ENCODE results near the gene ARHGEF2. TPM values are rescaled to one million over a fixed set of nuclear protein-coding genes. Genes with fewer than 3 reads are reported as not detected.
A peak's percentile ranks its signal among the peaks of the same experiment; 100 is the strongest.

The ARHGEF2 gene
- total and polyA plus RNA-seq, 9 of the 15 experiments (the other 6 are each of a cell fraction or from before 2014, with no cell fraction given) = 7.1 to 162 (median 62.2) TPM

GRCh38 chr1:155934097-155934935 lies 44.0 kb downstream of the ARHGEF2 start, which contains the start of gene KHDC4 (continued):
- TF ChIP-seq FOXP4 (CRISPR knock-in tag; IDR thresholded peaks at IDR 0.05; ENCODE audit: borderline replicate concordance) (no peak), ZBTB1 (CRISPR knock-in tag; IDR thresholded peaks at IDR 0.05; ENCODE audit: borderline replicate concordance, low read depth) (peak; percentile 35; the same call in 1 of the 2 replicates), PHF21A (IDR thresholded peaks at IDR 0.05; ENCODE audit: borderline replicate concordance, low read depth) (no peak), USF2 (CRISPR knock-in tag; IDR thresholded peaks at IDR 0.05) (no peak), NKRF (IDR thresholded peaks at IDR 0.05; ENCODE audit: borderline replicate concordance) (peak; percentile 97), MXI1 (IDR thresholded peaks at IDR 0.05; ENCODE audit: low read depth, low read length) (no peak), CEBPZ (IDR thresholded peaks at IDR 0.05; ENCODE audit: borderline replicate concordance, low read depth, low read length) (peak; percentile 69; the same call in 1 of the 2 replicates), NFYB (IDR thresholded peaks at IDR 0.05; ENCODE audit: extremely low read depth, insufficient read length) (peak; percentile 3), SNIP1 (IDR thresholded peaks at IDR 0.05; ENCODE audit: low read depth) (no peak), RBM15 (IDR thresholded peaks at IDR 0.05; ENCODE audit: insufficient read depth, low read length) (no peak), C11orf30 (IDR thresholded peaks at IDR 0.05; ENCODE audit: low read depth) (peak; percentile 91), TRIM25 (IDR thresholded peaks at IDR 0.05; ENCODE audit: borderline replicate concordance) (peak; percentile 77; the same call in 1 of the 2 replicates), ZKSCAN1 (IDR thresholded peaks at IDR 0.05; ENCODE audit: low read depth, low read length) (no peak; the same call in 1 of the 2 replicates), NR0B1 (IDR thresholded peaks at IDR 0.05; ENCODE audit: partially characterized antibody) (no peak)

Measured in K562 (cell line).